ENCODE results near the gene ZNF488.

DNA sequence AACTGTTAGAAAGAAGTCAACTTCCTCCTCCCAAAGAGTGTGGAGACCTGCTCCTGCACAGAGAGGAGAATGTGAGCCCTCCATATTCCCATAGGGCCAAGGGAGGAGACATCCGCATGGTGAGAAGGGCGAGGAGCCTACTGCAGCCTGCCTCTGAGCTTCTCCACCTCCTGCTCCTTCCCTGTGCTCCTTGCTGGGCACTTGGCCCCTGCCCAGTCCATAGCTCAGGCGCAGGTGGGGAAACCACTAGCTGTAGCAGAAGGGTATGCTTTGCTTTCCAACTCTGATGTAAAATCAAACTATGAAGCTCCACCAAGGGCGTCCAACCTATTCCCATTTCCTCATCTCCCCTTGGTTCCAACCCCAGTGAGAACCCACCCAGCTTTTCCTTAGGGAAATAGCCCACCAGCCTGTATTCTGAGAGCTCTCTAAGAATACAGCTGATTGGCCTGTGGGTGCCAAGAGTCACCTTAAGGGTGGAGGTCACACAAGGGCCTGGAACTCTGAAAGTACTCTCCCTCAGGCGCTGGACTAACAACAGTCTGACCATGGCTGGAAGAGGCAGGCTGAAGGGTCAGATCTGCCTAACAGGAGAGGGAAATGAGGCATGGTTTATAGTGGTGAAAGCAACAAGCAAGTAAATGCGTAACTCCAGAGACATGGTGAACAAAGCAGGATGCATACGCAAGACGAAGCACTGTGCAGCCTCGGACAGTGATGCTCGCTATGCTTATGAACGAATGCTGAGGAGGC lies 13.9 kb downstream of the ZNF488 start:
- TF ChIP-seq, protein P1, sequence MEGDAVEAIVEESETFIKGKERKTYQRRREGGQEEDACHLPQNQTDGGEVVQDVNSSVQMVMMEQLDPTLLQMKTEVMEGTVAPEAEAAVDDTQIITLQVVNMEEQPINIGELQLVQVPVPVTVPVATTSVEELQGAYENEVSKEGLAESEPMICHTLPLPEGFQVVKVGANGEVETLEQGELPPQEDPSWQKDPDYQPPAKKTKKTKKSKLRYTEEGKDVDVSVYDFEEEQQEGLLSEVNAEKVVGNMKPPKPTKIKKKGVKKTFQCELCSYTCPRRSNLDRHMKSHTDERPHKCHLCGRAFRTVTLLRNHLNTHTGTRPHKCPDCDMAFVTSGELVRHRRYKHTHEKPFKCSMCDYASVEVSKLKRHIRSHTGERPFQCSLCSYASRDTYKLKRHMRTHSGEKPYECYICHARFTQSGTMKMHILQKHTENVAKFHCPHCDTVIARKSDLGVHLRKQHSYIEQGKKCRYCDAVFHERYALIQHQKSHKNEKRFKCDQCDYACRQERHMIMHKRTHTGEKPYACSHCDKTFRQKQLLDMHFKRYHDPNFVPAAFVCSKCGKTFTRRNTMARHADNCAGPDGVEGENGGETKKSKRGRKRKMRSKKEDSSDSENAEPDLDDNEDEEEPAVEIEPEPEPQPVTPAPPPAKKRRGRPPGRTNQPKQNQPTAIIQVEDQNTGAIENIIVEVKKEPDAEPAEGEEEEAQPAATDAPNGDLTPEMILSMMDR (conservative IDR thresholded peaks at IDR 0.05; ENCODE audit: low read length): no peak
- no peak for TF ChIP-seq EZH2phosphoT487 (IDR thresholded peaks at IDR 0.05; ENCODE audit: borderline replicate concordance)

Measured in Loucy (cell line).